Spinal cord (tissue), 10 donors: ENCODE measurements around the gene ATN1. TPM values are rescaled to one million over a fixed set of nuclear protein-coding genes. Genes with fewer than 3 reads are reported as not detected.

Source experiments
- DNase-seq, 6 donors: peaks; one replicate each; pipeline versions ENCODE4 v3.0.0 to v3.0.0-alpha.2; 2013 to 2015; ENCODE audit warnings: low spot score in 6 of 6, low read depth in 4 of 6
- H3K27ac ChIP-seq: one replicate; pipeline ENCODE4 v1.5.1; 2013; ENCODE audit warnings: low read depth, low read length, control low read depth
- H3K27me3 ChIP-seq: one replicate; pipeline ENCODE4 v1.6.1; 2013; ENCODE audit warnings: low read length; ENCODE audit not compliant: control insufficient read depth, insufficient read depth
- H3K36me3 ChIP-seq: one replicate; pipeline ENCODE4 v1.6.1; 2013; ENCODE audit warnings: low read length; ENCODE audit not compliant: control insufficient read depth, insufficient read depth
- H3K4me1 ChIP-seq: one replicate; pipeline ENCODE4 v1.6.1; 2013; ENCODE audit warnings: low read length; ENCODE audit not compliant: control insufficient read depth, insufficient read depth
- H3K4me3 ChIP-seq: one replicate; pipeline ENCODE4 v1.5.1; 2013; ENCODE audit warnings: low read depth, low read length, control low read depth
- H3K9me3 ChIP-seq: one replicate; pipeline ENCODE4 v1.6.1; 2013; ENCODE audit warnings: low read length; ENCODE audit not compliant: control insufficient read depth, insufficient read depth
- WGBS: methylation state at CpG from one replicate; pipeline ENCODE4 v1.1.5; 2013; ENCODE audit warnings: missing lambda C conversion rate; ENCODE audit not compliant: insufficient coverage; 5-methylcytosine and 5-hydroxymethylcytosine counted together
- polyA plus RNA-seq, 2 donors: library from polyadenylated mRNA; unstranded; fragments of 120-200 nt; gene quantifications; one replicate each; pipeline ENCODE4 v1.2.1, GENCODE V29; 2013; ENCODE audit not compliant: insufficient read length in 2 of 2
- total RNA-seq, 2 donors: library from RNA; depleted of rRNA in 1 of 2; stranded (reverse); fragments of 120-200 nt in 1 of 2; fragments of >200 nt in 1 of 2; gene quantifications; one replicate each; pipeline versions ENCODE4 v1.2.3 to v1.2.4, GENCODE V29; 2013 to 2014
- donor health status: healthy.

ATN1 gene
- total and polyA plus RNA-seq, 4 donors: 23.1 to 228 (median 117) TPM

DNA sequence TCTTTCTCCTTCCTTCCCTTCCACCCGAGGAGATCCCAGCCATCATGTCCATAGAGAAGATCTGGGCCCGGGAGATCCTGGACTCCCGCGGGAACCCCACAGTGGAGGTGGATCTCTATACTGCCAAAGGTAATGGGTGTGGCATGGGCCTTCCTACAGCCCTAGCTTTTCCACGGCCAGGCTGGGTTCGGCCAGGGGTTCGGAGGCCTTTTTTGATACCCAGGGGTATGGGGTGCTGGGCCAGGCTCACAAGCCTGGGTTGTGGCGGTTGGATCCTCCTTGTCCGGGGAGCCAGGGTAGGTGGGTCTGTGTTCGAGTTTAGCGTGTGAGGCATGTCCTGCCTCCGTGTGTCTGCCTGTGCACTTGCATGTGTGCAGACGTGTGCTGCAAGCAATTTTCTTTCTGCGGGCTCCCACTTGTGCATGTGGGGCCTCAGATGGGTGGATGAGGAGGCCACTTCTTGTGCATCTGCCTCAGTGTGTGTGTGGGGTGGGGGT, 11.9 kb upstream of the ATN1 start:
- H3K27ac ChIP-seq: no peak overlapping the region
- peaks cover 44% of the 10 kb centered on the region for H3K36me3 ChIP-seq
- H3K27me3 ChIP-seq: no peaks in the 10 kb centered on the region
- WGBS: 83% methylated on average over 10 of the region's 14 CpGs
- H3K4me3 ChIP-seq: peak overlapping the region; percentile 51
- H3K9me3 ChIP-seq: no peaks in the 10 kb centered on the region
- DNase-seq: no peak
- H3K4me1 ChIP-seq: peaks cover 48% of the 10 kb centered on the region

- H3K27ac ChIP-seq: no peak overlapping the region
- H3K27me3 ChIP-seq: no peaks in the 10 kb centered on the region
- H3K9me3 ChIP-seq: no peaks in the 10 kb centered on the region
- H3K36me3 ChIP-seq: peaks cover 51% of the 10 kb centered on the region
- H3K4me3 ChIP-seq: no peak overlapping the region
- peaks cover 48% of the 10 kb centered on the region for H3K4me1 ChIP-seq
- 88% methylated on average over 9 of the region's 11 CpGs for WGBS
- no peak for DNase-seq
Measured at GRCh38 chr12:6916426-6917200, 11.1 kb upstream of the ATN1 start.

- 84% methylated on average over 13 of the region's 14 CpGs for WGBS
- peak in 1 of 6 donors; percentile 0 for DNase-seq
- H3K36me3 ChIP-seq: peaks cover 61% of the 10 kb centered on the region
- H3K27me3 ChIP-seq: no peaks in the 10 kb centered on the region
- no peak overlapping the region for H3K27ac ChIP-seq
- H3K4me3 ChIP-seq: no peak overlapping the region
- no peaks in the 10 kb centered on the region for H3K9me3 ChIP-seq
- H3K4me1 ChIP-seq: peaks cover 50% of the 10 kb centered on the region
Measured at GRCh38 chr12:6917491-6918231, 10.1 kb upstream of the ATN1 start.

- Histone ChIP-seq H3K36me3 (peaks cover 70% of the 10 kb centered on the region), H3K9me3 (no peaks in the 10 kb centered on the region)
- DNase-seq: no peak
Measured at GRCh38 chr12:6919588-6919987, 8.2 kb upstream of the ATN1 start.

DNA sequence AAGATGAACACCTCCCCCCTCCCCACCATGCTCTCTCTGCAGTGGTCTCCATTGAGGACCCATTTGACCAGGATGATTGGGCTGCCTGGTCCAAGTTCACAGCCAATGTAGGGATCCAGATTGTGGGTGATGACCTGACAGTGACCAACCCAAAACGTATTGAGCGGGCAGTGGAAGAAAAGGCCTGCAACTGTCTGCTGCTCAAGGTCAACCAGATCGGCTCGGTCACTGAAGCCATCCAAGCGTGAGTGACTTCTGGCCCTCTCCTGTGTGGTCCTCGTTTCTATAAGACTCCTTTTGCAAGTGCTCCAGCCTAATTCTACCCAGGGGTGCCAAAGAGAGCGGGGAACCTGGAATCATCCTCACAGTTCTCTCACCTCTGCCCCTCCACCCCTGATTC, 6.2 kb upstream of the ATN1 start:
- H3K4me3 ChIP-seq: no peak overlapping the region
- no peaks in the 10 kb centered on the region for H3K9me3 ChIP-seq
- H3K27ac ChIP-seq: no peak overlapping the region
- H3K27me3 ChIP-seq: no peaks in the 10 kb centered on the region
- no peak for DNase-seq
- H3K36me3 ChIP-seq: peaks cover 62% of the 10 kb centered on the region
- WGBS: 69% methylated on average over 6 of the region's 7 CpGs
- peaks cover 47% of the 10 kb centered on the region for H3K4me1 ChIP-seq

More at GRCh38 chr12:6919588-6919987, 8.2 kb upstream of the ATN1 start:
- Histone ChIP-seq H3K27ac (no peak overlapping the region), H3K4me1 (peaks cover 47% of the 10 kb centered on the region), H3K27me3 (no peaks in the 10 kb centered on the region), H3K4me3 (no peak overlapping the region)
- 62% methylated on average over 4 of the region's 7 CpGs for WGBS

GRCh38 chr12:6921996-6922946, 5.5 kb upstream of the ATN1 start:
- H3K27ac ChIP-seq: no peak overlapping the region
- H3K27me3 ChIP-seq: no peaks in the 10 kb centered on the region
- no peak for DNase-seq
- H3K9me3 ChIP-seq: no peaks in the 10 kb centered on the region
- 82% methylated on average over 8 of the region's 9 CpGs for WGBS
- H3K4me1 ChIP-seq: peaks cover 47% of the 10 kb centered on the region
- no peak overlapping the region for H3K4me3 ChIP-seq
- peaks cover 54% of the 10 kb centered on the region for H3K36me3 ChIP-seq

DNA sequence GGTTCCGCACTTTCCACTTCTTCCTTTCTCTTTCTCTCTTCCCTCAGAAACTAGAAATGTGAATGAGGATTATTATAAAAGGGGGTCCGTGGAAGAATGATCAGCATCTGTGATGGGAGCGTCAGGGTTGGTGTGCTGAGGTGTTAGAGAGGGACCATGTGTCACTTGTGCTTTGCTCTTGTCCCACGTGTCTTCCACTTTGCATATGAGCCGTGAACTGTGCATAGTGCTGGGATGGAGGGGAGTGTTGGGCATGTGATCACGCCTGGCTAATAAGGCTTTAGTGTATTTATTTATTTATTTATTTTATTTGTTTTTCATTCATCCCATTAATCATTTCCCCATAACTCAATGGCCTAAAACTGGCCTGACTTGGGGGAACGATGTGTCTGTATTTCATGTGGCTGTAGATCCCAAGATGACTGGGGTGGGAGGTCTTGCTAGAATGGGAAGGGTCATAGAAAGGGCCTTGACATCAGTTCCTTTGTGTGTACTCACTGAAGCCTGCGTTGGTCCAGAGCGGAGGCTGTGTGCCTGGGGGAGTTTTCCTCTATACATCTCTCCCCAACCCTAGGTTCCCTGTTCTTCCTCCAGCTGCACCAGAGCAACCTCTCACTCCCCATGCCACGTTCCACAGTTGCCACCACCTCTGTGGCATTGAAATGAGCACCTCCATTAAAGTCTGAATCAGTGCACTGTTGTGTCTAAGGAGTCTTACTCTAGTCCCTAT, 4.6 kb upstream of the ATN1 start:
- Histone ChIP-seq H3K9me3 (no peaks in the 10 kb centered on the region), H3K27me3 (no peaks in the 10 kb centered on the region), H3K4me1 (peaks cover 47% of the 10 kb centered on the region), H3K4me3 (no peak overlapping the region), H3K36me3 (peaks cover 45% of the 10 kb centered on the region), H3K27ac (no peak overlapping the region)
- 43% methylated on average over 3 of the region's 10 CpGs for WGBS
- DNase-seq: no peak

GRCh38 chr12:6923851-6924250, 3.9 kb upstream of the ATN1 start:
- no peak for DNase-seq
- peaks cover 38% of the 10 kb centered on the region for H3K36me3 ChIP-seq
- H3K27ac ChIP-seq: peak overlapping the region; percentile 99
- no peaks in the 10 kb centered on the region for H3K9me3 ChIP-seq
- no peaks in the 10 kb centered on the region for H3K27me3 ChIP-seq
- H3K4me1 ChIP-seq: peaks cover 51% of the 10 kb centered on the region
- WGBS: 67% methylated on average over 4 of the region's 6 CpGs
- H3K4me3 ChIP-seq: no peak overlapping the region

- Histone ChIP-seq H3K4me1 (peaks cover 63% of the 10 kb centered on the region), H3K9me3 (no peaks in the 10 kb centered on the region), H3K4me3 (peak overlapping the region; percentile 39), H3K27ac (peak overlapping the region; percentile 99), H3K36me3 (peaks cover 29% of the 10 kb centered on the region), H3K27me3 (no peaks in the 10 kb centered on the region)
- peak in 2 of 6 donors; percentile 68 to 83 for DNase-seq
- 7% methylated on average over 1 of the region's 1 CpG for WGBS
Measured at GRCh38 chr12:6925239-6925539, 2.6 kb upstream of the ATN1 start.
